ENCODE data around the gene CST5. TPM values are rescaled to one million over a fixed set of nuclear protein-coding genes. Genes with fewer than 3 reads are reported as not detected.

The CST5 gene
- polyA plus RNA-seq, 1 of the 3 experiments (the other 2 are of a cell fraction): not detected

DNA sequence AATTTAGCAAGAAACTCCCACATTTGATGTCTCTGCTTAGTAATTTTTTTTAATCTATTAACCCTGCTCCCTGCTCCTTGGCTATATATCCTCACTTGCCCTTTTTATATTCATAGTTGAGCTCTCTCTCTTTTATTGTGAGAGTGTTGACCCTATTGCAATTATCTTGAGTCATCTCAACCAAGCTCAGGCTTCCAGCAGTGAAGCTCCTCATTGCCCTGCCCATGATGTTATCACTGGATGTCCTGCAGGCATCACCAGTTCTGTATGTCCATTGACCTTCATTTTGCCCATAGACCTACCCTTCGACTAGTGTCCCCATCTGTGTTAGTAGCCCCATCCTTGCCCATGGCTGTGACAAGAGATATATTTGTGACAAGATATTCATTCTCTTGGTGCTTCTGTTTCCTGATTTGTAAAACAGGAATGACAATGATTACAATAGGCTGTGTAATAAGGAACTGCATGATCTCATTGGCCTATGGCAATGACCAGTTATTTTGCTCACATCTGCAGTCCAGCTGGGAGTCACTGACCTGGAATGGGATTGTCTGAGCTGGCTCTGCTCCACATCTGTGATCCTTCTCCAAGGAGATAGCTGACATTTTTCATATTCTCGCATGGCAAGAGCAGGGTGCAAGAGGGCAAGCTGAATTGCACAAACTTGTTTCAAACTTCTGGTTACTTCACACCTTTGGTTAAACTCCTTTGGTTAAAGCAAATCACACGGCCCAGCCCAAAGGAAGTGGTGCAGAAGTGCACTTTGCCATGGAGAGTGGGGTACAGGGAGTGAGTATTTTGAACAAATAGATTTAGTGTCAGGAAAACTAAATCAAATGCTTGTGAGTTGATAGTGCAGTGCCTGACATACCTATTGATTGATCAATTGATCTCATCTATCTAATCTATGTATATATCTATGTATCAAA lies 47.7 kb upstream of the CST5 start:
- Histone ChIP-seq H2AFZ (ENCODE audit: low read depth) (no peak overlapping the region), H3K4me3 (ENCODE audit: low read depth in 2 of 2, low read length in 1 of 2) (no peak overlapping the region), H3K4me2 (no peak overlapping the region), H3K4me1 (ENCODE audit: control insufficient read depth in 1 of 2, insufficient read depth in 2 of 2, low read depth in 1 of 2, low read length in 1 of 2) (no peaks in the 10 kb centered on the region; a peak in 1 of 4 replicates), H3K9ac (no peak overlapping the region), H3K27ac (ENCODE audit: low read depth in 2 of 2, low read length in 1 of 2) (no peak overlapping the region), H3K36me3 (replicated peaks in 1 of 2; ENCODE audit: control insufficient read depth in 1 of 2, insufficient read depth in 2 of 2, low read length in 1 of 2) (no peaks in the 10 kb centered on the region), H3F3A (replicated peaks; ENCODE audit: insufficient read depth) (no peaks in the 10 kb centered on the region), H3K9me2 (no peaks in the 10 kb centered on the region), H3K27me3 (ENCODE audit: insufficient read depth) (no peaks in the 10 kb centered on the region), H4K20me1 (ENCODE audit: insufficient read depth) (no peaks in the 10 kb centered on the region), H3K79me2 (ENCODE audit: insufficient read depth) (no peaks in the 10 kb centered on the region), H3K9me3 (no peaks in the 10 kb centered on the region)
- POLR2A ChIA-PET: no interaction called here
- TF ChIP-seq, protein P1, sequence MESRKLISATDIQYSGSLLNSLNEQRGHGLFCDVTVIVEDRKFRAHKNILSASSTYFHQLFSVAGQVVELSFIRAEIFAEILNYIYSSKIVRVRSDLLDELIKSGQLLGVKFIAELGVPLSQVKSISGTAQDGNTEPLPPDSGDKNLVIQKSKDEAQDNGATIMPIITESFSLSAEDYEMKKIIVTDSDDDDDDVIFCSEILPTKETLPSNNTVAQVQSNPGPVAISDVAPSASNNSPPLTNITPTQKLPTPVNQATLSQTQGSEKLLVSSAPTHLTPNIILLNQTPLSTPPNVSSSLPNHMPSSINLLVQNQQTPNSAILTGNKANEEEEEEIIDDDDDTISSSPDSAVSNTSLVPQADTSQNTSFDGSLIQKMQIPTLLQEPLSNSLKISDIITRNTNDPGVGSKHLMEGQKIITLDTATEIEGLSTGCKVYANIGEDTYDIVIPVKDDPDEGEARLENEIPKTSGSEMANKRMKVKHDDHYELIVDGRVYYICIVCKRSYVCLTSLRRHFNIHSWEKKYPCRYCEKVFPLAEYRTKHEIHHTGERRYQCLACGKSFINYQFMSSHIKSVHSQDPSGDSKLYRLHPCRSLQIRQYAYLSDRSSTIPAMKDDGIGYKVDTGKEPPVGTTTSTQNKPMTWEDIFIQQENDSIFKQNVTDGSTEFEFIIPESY (IDR thresholded peaks at IDR 0.05; ENCODE audit: borderline replicate concordance, low read depth): no peak
- TF ChIP-seq, protein P2, sequence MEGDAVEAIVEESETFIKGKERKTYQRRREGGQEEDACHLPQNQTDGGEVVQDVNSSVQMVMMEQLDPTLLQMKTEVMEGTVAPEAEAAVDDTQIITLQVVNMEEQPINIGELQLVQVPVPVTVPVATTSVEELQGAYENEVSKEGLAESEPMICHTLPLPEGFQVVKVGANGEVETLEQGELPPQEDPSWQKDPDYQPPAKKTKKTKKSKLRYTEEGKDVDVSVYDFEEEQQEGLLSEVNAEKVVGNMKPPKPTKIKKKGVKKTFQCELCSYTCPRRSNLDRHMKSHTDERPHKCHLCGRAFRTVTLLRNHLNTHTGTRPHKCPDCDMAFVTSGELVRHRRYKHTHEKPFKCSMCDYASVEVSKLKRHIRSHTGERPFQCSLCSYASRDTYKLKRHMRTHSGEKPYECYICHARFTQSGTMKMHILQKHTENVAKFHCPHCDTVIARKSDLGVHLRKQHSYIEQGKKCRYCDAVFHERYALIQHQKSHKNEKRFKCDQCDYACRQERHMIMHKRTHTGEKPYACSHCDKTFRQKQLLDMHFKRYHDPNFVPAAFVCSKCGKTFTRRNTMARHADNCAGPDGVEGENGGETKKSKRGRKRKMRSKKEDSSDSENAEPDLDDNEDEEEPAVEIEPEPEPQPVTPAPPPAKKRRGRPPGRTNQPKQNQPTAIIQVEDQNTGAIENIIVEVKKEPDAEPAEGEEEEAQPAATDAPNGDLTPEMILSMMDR (IDR thresholded peaks at IDR 0.05): no peak
- TF ChIP-seq SMC3 (IDR thresholded peaks at IDR 0.05; ENCODE audit: low read depth, low read length): no peak
- TF ChIP-seq MXI1 (IDR thresholded peaks at IDR 0.05; ENCODE audit: low read depth, low read length): no peak
- TF ChIP-seq RFX5 (IDR thresholded peaks at IDR 0.05; ENCODE audit: low read length): no peak
- TF ChIP-seq, protein P3, sequence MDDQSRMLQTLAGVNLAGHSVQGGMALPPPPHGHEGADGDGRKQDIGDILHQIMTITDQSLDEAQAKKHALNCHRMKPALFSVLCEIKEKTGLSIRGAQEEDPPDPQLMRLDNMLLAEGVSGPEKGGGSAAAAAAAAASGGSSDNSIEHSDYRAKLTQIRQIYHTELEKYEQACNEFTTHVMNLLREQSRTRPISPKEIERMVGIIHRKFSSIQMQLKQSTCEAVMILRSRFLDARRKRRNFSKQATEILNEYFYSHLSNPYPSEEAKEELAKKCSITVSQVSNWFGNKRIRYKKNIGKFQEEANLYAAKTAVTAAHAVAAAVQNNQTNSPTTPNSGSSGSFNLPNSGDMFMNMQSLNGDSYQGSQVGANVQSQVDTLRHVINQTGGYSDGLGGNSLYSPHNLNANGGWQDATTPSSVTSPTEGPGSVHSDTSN (IDR thresholded peaks at IDR 0.05): no peak
- TF ChIP-seq GATA2 (CRISPR knock-in tag; IDR thresholded peaks at IDR 0.05): no peak
- TF ChIP-seq, protein P4, sequence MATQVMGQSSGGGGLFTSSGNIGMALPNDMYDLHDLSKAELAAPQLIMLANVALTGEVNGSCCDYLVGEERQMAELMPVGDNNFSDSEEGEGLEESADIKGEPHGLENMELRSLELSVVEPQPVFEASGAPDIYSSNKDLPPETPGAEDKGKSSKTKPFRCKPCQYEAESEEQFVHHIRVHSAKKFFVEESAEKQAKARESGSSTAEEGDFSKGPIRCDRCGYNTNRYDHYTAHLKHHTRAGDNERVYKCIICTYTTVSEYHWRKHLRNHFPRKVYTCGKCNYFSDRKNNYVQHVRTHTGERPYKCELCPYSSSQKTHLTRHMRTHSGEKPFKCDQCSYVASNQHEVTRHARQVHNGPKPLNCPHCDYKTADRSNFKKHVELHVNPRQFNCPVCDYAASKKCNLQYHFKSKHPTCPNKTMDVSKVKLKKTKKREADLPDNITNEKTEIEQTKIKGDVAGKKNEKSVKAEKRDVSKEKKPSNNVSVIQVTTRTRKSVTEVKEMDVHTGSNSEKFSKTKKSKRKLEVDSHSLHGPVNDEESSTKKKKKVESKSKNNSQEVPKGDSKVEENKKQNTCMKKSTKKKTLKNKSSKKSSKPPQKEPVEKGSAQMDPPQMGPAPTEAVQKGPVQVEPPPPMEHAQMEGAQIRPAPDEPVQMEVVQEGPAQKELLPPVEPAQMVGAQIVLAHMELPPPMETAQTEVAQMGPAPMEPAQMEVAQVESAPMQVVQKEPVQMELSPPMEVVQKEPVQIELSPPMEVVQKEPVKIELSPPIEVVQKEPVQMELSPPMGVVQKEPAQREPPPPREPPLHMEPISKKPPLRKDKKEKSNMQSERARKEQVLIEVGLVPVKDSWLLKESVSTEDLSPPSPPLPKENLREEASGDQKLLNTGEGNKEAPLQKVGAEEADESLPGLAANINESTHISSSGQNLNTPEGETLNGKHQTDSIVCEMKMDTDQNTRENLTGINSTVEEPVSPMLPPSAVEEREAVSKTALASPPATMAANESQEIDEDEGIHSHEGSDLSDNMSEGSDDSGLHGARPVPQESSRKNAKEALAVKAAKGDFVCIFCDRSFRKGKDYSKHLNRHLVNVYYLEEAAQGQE (IDR thresholded peaks at IDR 0.05; ENCODE audit: low read depth, low read length): no peak
- TF ChIP-seq, protein P5, sequence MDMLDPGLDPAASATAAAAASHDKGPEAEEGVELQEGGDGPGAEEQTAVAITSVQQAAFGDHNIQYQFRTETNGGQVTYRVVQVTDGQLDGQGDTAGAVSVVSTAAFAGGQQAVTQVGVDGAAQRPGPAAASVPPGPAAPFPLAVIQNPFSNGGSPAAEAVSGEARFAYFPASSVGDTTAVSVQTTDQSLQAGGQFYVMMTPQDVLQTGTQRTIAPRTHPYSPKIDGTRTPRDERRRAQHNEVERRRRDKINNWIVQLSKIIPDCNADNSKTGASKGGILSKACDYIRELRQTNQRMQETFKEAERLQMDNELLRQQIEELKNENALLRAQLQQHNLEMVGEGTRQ (IDR thresholded peaks at IDR 0.05; ENCODE audit: borderline replicate concordance, low read depth, low read length): no peak
- 5% methylated on average over 3 of the region's 3 CpGs for WGBS (ENCODE audit: low lambda C conversion rate)
- peak; percentile 34 for DNase-seq
- CTCF ChIA-PET: interaction anchor here (0.7 to 2.6 kb wide), 3 partner anchors 10 to 71 kb away, joined by 3 to 10 read pairs (median 3); no protein-coding TSS in a partner anchor
